CD4-positive, alpha-beta T cell treated with Interleukin-1 beta for 1 hour (primary cell): ENCODE data around the gene DDX39B.
"Not testable (repeated sequence)": the region's sequence is repeated elsewhere in the genome, so short reads cannot be mapped to it uniquely, and the experiment has no call there.

Experiments used
- DNase-seq, 2 donors: peaks; one replicate each; pipeline ENCODE4 v3.0.0-alpha.2; 2020 to 2022

The DDX39B gene

DNA sequence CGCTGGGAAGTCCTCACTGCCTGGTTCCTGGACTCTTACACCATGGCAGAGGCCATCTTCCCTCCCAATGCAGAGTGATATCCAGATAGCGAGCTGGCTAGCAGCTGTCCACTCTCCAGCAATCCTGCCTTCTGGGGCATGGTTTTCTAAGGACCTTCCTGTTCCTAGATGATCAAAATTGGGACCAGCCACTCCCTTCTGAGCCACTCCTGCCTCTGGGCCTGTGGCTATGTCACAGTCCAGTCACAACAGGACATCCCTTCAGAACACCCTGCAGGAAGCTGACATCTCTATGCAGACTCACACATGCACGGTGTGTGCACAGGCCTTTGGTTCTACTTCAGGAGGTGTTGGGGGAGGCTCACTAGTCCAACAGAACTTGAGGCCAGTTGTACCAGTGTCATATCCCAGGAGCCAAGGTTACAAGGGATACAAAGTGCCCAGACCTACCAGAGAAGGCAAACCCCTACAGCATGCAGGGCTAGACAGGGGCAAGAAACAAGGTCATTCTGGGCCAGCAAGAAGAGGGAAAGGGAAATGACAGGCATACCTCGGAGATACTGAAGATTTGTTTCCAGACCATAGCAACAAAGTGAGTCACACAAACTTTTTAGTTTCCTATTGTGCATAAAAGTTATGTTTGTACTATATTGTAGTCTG, 15.7 kb downstream of the DDX39B start:
- DNase-seq: no peak

GRCh38 chr6:31525553-31525931, 16.3 kb downstream of the DDX39B start:
- DNase-seq: no peak

GRCh38 chr6:31521835-31522234, 20.0 kb downstream of the DDX39B start:
- no peak for DNase-seq

DNA sequence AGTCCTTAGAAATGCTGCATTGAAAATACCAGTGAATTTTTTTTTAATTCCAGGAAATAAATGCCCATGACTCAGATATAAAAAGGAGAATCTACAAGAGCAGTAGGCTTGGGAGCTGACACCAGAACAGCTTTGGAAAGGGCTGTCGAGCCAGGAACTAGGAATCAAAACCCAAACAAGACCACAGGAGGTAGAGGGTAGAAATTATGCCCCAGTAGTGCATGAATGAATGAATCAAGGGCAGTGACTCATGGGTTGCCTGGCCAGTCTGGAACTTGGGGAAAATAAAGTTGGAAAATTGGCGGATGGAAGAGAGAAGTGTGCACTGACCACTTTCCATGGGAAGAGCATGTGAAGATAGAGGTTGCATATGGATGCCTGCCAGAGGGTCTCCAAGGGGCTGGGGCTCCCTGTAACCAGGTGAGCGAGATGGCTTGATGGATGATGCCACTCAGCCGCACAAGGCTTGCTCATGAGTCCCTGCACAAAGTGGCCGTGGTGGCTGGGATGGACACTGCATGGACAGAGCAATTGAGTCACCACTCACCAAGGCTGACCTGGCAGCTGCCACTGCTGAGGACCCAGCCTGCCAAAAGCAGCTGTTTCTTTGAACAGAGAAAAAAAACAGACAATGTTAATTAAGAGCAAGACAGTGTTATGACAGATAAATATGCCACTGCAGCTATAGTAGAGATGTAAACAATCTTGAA, 28.2 kb downstream of the DDX39B start:
- no peak for DNase-seq

GRCh38 chr6:31510007-31510406, 31.8 kb downstream of the DDX39B start:
- no peak for DNase-seq

GRCh38 chr6:31509036-31509435, 32.8 kb downstream of the DDX39B start:
- DNase-seq: not testable (repeated sequence)

GRCh38 chr6:31502586-31502985, 39.2 kb downstream of the DDX39B start:
- DNase-seq: no peak

GRCh38 chr6:31499648-31500047, 42.2 kb downstream of the DDX39B start:
- DNase-seq: not testable (repeated sequence)

- DNase-seq: no peak
Measured at GRCh38 chr6:31498748-31499147, 43.1 kb downstream of the DDX39B start.

- DNase-seq: peak; percentile 83 to 88
Measured at GRCh38 chr6:31497531-31498476, 44.0 kb downstream of the DDX39B start, which contains the start of gene MICB. TSS of gene MICB (plus strand) at chr6:31498145. CDS start at chr6:31498194, 49 bp downstream.

DNA sequence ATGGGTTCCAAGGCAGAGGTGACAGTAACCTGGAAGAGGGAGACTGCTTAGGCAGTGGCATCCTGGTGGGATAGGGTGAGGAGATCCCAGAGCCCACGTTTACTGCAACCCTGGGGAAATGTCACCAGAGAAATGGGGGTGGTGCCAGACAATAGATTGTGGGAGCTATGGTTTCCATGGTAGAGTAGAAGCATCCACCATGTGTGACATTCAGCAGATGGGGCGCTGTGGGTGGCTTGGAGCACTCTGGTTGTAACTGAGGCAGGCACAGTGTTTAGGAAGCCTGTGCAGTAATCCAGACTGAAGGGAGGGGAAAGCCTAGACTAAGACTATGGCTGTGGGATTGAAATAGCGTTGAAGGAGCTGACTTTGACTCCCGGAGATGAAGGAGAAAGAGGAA, 45.0 kb downstream of the DDX39B start:
- not testable (repeated sequence) for DNase-seq

DNA sequence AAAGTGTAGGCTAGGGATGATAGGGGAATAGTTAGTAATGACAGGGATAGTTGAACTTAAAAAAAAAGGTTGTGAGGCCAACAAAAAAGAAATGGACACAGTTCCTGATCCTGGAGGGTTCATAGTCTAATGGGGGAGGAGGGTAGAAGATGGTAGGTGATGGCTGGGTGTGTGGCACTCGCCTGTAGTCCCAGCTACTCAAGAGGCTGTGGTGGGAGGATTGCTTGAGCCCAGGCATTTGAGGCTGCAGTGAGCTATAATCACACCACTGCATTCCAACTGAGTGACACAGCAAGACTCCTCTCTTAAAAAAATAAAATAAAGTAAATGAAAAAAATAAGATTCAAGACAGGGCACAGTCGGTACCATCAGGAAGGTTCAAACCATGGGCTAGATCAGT, 46.2 kb downstream of the DDX39B start:
- no peak for DNase-seq

DNA sequence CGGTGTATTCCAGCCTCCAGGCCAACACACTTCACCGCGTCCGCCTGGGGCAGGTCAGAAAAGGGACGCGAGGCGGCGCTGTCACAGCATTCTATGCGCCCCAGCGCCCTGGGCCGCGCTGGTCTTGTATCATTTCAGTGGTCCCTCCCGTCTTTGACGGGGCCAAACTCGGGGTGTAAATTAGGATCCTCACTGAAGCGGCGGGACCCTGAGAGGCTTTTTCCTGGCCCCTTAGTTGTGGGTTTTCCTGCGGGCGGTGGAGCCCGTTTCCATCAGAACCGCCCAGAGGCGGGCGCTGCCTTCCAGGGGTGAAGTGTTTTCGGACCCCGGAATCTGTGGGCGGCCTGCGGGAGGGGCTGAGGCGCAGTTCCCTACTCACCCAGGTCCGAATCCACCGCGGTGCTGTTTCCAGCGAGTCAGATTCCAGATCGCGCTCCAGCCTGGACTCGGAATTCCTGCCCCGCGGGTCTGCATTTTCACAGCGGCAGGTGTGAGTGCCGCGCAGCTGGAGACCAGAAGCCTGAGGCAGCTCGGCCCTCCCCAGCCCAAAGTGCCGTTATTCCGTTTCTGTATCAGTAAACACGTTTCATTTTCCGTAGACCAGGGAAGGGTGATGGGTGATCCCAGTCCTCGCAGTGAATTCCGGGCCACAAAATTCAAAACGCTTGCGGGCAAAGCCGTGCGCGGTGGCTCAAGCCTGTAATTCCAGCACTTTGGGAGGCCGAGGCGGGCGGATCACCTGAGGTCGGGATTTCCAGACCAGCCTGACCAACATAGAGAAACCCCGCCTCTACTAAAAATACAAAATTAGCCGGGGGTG, 47.7 kb downstream of the DDX39B start:
- peak; percentile 68 to 78 for DNase-seq

DNA sequence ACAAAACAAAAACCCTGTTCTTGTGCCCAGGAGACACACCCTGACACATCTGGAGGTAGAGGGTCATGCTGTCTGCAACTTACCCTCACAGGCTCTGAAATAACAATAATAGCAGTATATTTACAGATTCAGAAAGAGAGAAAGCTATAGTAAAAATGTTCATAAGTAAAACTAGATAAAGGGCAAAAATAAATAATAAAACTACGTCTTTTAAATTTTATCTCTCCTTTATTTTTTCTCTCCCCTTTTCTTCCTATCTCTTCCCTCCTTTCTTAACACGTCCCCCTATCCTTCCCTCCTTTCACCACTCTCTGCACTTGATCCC, 48.3 kb downstream of the DDX39B start:
- not testable (repeated sequence) for DNase-seq

- no peak for DNase-seq
Measured at GRCh38 chr6:31490115-31490873, 51.5 kb downstream of the DDX39B start.

DNA sequence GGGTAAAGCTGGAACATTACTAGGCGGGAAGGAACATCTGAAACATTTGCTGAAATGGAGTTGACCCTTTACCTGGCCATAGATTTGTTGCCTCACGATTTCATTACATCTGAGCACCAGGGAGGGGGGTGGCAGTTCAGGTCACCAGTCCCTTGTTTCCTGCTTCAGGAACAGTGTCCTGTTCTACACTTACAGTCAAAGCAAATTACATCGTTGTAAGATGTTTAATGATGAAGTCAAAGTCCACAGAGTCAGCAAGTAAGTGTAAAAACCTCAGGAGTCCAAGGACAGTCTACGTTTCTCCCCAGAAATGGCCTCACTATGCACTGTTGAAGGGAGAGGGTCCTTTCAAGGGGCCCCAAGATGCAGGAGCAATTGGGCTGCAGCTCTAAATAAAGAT, 52.7 kb downstream of the DDX39B start:
- DNase-seq: no peak

DNA sequence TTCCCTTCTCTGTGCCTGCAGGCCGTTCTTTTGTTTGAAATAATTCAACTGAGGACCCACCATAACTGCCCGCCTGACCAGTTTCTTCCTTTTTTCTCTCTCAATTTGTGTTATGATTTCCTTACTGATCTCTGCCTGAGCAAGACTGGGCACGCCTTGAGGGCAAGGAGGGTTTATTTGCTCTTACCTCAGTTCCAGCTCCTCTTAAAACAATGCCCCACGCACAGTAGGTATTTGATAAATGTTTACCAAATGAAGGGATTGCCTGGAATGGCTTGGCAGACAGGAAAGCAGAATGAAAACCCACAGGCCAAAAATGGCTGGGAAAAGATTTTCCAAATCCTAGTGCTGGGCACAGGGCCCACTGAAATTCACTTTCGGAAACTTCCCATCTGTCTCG, 54.1 kb downstream of the DDX39B start:
- not testable (repeated sequence) for DNase-seq

- not testable (repeated sequence) for DNase-seq
Measured at GRCh38 chr6:31486065-31486837, 55.6 kb downstream of the DDX39B start.

DNA sequence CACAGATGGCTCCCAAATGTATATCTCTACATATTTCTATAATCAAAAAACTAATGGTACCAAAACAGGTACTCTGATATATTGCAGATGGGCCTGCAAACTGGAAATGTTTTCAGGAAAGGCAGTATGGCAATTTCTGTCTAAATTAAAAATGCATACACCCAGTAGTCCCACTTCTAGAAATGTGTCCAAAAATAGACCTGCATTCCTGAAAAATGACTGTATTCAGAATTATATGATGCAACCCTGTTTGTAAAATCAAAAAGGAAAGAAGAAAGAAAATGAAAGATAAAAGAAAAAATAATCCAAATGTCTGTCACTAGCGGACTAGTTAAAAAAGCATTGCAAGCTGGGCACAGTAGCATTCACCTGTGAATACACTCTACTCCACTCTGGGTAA, 56.7 kb downstream of the DDX39B start:
- no peak for DNase-seq

DNA sequence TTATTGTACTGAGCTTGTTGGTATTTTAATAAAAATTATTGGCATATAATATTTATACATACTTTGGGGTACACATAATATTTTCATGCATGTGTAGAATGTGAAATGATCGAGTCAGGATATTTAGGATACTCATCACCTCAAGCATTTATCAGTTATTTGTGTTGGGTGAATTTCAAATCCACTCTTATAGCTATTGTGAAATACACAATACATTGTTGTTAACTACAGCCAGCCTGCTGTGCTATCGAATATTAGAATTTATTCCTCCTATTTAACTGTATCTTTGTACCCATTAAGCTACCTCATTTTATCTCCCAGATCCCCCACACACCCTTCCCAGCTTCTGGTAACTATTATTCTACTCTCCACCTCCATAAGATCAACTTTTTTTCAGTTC, 58.4 kb downstream of the DDX39B start:
- no peak for DNase-seq

DNA sequence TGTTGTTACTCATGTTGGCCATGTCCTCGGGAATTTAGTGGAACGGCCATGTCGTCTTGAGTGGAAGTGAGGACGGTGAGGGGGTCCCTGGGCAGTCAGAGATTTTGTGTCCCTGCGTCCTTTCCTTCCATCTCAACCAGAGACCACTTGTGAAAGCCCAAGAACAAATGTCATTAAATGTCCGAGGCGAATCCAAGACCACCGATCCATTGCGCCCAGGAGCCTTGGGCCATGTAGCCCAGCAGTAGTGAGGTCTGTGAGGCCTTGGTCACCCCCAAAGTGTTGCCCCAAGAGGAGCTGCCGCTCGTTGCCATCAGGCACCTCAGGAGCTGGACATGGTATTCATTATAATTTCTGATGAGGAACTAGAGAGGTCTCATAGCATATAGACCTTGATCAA, 61.2 kb downstream of the DDX39B start:
- no peak for DNase-seq
